CD1c-positive myeloid dendritic cell (primary cell): Measurements from ENCODE around the gene NRN1L.
"Not testable (repeated sequence)": the region's sequence is repeated elsewhere in the genome, so short reads cannot be mapped to it uniquely, and the experiment has no call there.

Experiments
- DNase-seq: peaks from one replicate; pipeline ENCODE4 v3.0.0-alpha.2; 2016; ENCODE audit errors: extremely low spot score

NRN1L gene

GRCh38 chr16:67860589-67861398 lies 23.9 kb upstream of the NRN1L start:
- peak; percentile 20 for DNase-seq

GRCh38 chr16:67861877-67862276 lies 22.8 kb upstream of the NRN1L start:
- DNase-seq, result no peak

GRCh38 chr16:67862623-67863583 lies 21.8 kb upstream of the NRN1L start:
- no peak for DNase-seq

- not testable (repeated sequence) for DNase-seq
These were observed 20.6 kb upstream of the NRN1L start for GRCh38 chr16:67864044-67864443.

GRCh38 chr16:67864594-67864993 lies 20.1 kb upstream of the NRN1L start:
- DNase-seq, result no peak

- peak; percentile 65 for DNase-seq
These were observed 19.4 kb upstream of the NRN1L start for GRCh38 chr16:67865318-67865717.

GRCh38 chr16:67868290-67868689 lies 16.4 kb upstream of the NRN1L start:
- DNase-seq, result no peak

- DNase-seq, result no peak
These were observed 15.0 kb upstream of the NRN1L start for GRCh38 chr16:67869653-67870052.

- DNase-seq, result no peak
These were observed 13.4 kb upstream of the NRN1L start for GRCh38 chr16:67871256-67871655.

GRCh38 chr16:67872131-67872630 lies 12.5 kb upstream of the NRN1L start:
- DNase-seq, result no peak

GRCh38 chr16:67872631-67873434 lies 11.9 kb upstream of the NRN1L start, which contains the start of gene EDC4:
EDC4 (plus strand) TSS chr16:67873052; CDS start chr16:67873262, 210 bp downstream.
- DNase-seq, result peak; percentile 94

GRCh38 chr16:67873435-67874370 lies 11.0 kb upstream of the NRN1L start:
- DNase-seq, result peak; percentile 28

GRCh38 chr16:67874372-67874771 lies 10.3 kb upstream of the NRN1L start:
- no peak for DNase-seq

GRCh38 chr16:67877064-67877463 lies 7.6 kb upstream of the NRN1L start:
- no peak for DNase-seq

GRCh38 chr16:67878232-67878631 lies 6.5 kb upstream of the NRN1L start:
- DNase-seq, result no peak

- DNase-seq, result no peak
These were observed 5.8 kb upstream of the NRN1L start for GRCh38 chr16:67878846-67879245.

GRCh38 chr16:67879462-67879861 lies 5.2 kb upstream of the NRN1L start:
- DNase-seq, result no peak

- no peak for DNase-seq
These were observed 4.7 kb upstream of the NRN1L start for GRCh38 chr16:67879936-67880335.

GRCh38 chr16:67880584-67880983 lies 4.1 kb upstream of the NRN1L start:
- no peak for DNase-seq

GRCh38 chr16:67881621-67882161 lies 3.0 kb upstream of the NRN1L start:
- no peak for DNase-seq
